HG03175 (cell line): ENCODE data around the gene ZNF598.

ENCODE experiments used
- ATAC-seq: cut with Tn5 transposase; IDR thresholded peaks from one replicate; pipeline ENCODE4 v1.9.1; 2021; ENCODE audit warnings: mild to moderate bottlenecking, moderate library complexity; ENCODE audit not compliant: unreplicated experiment

The ZNF598 gene

DNA sequence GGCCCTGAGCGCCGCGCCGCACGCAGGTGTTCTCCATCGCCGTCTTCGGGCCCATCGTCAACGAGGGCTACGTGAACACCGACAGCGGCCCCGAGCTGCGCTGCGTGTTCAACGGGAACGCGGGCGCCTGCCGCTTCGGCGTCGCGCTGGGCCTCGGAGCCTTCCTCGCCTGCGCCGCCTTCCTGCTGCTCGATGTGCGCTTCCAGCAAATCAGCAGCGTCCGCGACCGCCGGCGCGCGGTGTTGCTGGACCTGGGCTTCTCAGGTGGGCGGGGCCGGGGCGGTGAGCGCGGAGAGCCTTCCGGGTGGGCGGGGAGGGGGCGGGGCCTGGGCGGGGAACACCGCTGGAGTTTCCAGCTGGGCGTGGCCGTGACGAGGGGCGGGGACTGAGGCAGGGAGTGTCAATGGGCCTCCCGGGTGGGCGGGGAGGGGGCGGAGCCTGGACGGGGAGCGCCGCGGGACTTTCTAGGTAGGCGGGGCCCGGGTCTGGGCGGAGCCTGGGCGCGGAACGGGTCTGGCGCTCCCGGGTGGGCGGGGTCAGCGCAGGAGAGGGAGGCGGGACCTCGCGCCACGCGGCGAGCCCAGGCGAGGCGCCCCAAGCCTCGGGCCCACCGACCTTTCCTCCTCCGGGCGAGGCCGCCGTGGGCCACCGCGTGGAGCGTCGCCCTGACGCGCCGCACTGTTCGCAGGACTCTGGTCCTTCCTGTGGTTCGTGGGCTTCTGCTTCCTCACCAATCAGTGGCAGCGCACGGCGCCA lies 17.5 kb downstream of the ZNF598 start:
- peak; percentile 48 for ATAC-seq

DNA sequence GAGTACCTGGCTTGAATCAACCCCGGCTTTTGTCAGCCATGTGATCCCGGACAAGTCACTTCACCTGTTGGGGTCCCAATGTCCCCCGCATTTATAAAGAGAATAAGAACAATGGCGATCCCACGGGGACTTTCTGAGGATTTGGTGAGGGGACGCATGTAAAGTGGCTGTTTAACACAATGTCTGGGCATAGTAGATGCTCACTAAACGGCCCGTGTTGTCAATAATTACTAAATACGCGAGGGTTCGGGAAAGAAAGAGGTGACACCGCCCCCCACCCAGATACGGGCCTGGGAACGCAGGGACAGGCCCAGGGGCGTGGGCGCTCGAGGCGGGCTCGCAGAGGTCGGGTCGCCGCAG lies 18.1 kb downstream of the ZNF598 start:
- no peak for ATAC-seq

DNA sequence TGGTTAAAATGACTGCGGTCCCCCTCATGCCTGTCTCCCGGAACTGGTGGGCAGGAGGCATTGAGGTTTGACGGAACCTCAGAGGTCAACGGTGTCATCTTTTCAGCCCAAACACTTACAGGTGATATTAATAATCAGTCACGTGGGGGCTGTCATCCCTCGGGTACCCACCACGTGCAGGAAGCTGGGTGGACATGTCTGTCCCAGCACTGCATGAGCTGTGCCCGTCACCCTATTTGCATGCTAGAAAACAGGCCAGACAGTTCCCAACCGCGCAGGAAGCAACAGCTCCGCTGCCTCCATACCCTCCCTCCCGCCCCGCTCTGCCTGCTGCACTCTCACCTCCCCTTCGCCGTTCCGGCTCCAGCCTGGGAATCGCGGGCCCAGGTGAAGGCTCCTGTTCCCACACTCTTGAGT lies 18.5 kb downstream of the ZNF598 start:
- ATAC-seq, result peak; percentile 46

DNA sequence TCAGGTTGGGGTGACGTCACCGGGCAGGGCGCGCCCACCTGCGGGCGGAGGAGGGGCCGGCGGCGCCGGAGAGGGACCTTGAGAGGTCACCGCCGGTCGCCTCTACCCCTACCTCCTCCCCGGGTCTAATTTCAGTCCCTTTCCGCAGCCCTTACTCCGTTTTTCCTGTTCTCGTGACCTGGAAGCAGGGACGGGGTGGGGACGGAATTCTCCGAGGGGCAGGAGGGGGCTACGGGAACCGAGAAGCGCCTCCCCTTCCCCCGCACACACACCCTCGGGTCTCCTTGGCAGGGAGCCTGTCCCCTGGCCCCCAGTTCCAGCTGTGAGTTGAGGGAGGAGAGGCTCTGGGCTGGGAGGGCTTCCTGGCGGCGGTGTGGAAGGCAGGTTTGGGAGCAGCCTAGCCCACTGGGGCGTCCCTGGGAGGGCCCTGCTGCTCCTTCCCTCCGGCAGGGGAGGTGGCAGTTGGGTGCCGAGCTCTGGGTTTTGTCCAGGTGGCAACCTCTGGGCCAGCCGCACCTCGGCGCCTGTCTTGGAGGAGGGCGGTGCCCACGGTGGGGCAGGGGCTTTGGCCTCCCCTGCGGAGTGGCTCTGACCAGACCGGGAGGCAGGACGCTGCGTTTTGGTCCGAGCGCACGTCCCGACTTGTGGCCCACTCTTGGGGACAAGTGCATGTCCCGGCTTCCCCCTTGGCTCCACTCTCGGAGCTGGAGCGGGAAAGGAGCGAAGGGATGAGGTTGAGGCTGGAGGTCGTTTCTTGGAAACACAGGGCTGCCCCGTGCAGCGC lies 19.1 kb downstream of the ZNF598 start:
- no peak for ATAC-seq

DNA sequence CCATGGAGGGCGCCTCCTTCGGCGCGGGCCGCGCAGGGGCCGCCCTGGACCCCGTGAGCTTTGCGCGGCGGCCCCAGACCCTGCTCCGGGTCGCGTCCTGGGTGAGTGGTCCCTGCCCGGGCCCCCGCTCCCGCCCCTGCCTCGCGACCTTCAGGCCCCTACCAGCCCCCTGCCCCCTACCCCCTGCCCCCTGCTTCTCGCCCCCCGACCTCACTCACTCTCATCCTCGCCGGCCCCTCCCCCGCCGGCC lies 19.6 kb downstream of the ZNF598 start:
- ATAC-seq, result no peak

DNA sequence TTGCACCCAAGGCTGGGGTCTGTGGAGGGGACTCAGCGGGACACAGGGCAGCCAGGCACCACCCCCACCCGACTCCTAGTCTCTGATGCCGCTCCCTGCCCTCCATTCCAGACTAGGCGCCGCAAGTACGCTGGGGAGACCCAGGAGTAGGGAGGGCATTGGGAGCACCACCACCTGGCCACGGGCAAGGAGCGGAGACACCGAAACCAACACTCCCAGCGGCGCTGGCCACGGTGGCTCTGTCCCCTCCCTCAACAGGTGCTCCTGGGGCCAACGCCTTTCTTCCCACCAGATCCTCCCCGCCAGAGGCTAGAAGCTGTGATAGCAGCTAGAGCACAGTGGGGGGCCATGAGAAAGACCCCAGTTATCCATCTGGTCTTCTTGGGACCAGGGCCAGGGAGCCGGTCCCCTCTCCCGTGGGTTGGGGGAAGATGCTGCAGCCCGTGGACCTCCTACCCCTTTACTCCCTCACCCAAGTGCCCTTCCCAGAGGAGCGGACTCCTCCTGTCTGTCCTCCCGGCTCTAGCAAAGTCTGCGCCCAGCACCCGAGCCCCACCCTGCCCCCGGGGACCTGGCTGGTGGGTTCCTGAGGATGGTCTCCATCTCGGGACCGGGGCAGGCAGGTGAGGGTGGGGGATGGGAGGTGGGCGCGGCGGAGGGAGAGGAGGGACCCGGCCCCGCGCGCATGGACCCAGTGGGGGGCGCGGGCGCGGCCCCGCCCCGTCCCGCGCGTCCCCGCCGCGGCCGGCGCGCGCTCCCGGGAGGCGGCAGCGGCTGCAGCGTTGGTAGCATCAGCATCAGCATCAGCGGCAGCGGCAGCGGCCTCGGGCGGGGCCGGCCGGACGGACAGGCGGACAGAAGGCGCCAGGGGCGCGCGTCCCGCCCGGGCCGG lies 20.2 kb downstream of the ZNF598 start, which contains the start of gene SYNGR3:
SYNGR3 (plus strand) TSS at position 762 of the 892 bp plus-strand sequence. CDS start 133 bp downstream, outside the sequence.
- ATAC-seq, result no peak

DNA sequence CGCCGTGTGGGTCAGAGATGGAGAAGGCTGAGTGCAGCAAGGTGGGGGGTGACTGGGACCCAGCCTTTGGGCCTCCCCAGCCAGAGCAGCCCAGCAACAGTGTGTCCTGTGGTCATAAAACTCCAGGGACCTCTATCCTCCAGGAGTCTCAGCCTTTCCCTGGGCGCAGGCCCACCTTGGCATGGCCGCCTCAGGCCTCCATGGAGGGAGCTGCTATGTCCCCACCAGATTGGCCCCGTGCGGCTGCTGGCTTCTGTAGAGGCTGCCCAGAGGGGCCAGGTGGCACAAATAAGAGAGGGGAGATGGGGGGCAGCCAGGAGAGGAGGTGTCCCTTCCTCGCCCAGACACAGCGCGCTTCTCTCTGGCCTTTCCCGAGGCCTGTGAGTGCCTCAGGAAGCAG lies 22.4 kb downstream of the ZNF598 start:
- ATAC-seq, result no peak

DNA sequence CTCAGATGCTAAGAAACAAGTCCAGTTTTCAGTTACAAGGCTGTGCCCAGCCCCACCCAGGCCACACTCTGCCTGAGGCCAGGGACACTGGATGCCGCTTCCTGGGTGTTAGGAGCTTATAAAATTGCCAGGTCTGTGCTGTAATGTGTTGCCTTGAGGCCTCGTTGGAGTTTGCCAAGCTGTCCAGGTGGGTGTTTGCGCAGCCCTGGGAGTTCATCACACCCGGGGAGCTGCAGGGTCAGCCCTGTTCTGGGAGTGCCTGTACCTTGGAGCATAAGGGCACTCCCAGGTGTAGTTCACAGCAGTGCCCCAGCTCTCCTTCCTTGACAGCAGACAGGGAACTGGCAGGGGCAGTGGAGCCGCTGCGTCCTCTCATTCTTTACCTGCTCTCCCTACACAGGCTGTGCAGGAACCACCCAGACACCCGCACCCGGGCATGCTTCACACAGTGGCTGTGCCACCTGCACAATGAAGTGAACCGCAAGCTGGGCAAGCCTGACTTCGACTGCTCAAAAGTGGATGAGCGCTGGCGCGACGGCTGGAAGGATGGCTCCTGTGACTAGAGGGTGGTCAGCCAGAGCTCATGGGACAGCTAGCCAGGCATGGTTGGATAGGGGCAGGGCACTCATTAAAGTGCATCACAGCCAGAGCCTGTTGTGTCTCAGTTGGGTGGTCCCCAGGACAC lies 24.0 kb downstream of the ZNF598 start:
- ATAC-seq, result no peak

DNA sequence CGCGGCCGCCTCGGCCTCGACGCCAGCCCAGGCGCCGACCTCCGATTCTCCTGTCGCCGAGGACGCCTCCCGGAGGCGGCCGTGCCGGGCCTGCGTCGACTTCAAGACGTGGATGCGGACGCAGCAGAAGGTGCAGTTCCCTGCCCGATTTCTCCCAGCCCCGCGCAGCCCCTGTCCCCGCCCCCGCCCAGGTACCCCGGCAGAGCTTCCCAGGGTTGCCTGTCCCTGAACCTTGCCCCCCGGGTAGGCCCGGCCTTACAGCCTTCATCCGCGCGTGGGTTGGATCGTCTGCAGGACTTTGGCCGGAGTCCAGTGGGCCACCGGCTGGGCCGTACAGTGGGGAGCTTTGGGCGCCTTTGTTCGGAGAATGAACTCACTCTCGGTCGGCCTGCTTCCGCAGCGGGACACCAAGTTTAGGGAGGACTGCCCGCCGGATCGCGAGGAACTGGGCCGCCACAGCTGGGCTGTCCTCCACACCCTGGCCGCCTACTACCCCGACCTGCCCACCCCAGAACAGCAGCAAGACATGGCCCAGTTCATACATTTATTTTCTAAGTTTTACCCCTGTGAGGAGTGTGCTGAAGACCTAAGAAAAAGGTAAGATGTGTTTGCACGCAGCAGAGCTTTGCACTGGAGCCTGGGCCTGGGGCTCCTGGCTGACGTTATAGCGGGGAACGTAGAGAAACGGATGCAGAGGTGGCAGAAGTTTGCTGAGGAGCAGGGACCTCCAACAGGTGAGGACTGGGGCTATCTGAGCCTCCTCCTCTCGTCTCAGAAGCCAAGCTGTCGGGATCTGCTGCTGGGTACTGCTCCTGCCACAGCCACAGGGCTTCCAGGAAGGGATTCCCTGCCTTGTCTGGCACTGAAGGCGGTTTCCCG lies 25.0 kb downstream of the ZNF598 start:
- ATAC-seq, result peak; percentile 4

DNA sequence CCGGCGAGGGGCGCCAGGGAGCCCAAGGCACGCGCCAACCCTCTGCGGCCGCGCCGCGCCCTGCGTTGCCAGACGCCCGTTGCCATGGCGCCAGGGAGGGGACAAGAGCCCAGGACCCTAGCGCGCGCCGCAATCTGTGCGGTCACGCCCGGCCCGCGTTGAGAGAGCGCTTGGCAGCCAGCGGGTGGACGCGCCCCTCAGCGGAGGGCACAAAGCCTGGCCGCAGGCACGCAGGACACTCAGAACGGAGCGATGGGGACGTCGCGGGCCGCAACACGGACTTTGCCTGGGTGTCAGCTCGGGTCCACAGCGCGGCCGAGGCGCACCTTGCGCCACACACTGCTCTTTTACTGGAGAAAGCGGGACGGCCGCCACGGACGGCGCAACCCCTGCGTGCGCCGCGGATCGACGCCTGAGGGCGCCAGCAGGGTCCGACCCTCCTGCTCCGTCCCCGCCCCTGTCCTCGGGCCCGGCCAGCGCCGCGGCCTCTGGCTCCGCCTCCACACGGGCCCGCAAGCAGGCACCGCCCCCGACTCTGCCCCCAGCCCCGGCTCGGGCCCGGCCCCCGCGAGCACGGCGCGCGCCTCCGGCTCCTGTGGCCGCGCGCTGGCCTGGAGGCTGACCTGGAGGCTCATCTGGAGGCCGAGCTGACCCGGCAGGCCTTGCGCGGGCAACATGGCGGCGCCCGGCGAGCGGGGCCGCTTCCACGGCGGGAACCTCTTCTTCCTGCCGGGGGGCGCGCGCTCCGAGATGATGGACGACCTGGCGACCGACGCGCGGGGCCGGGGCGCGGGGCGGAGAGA lies 25.9 kb downstream of the ZNF598 start, which contains the start of gene GFER:
GFER (plus strand) TSS at position 650 of the 803 bp plus-strand sequence; CDS start at position 676, 26 bp downstream.
- ATAC-seq, result peak; percentile 78

DNA sequence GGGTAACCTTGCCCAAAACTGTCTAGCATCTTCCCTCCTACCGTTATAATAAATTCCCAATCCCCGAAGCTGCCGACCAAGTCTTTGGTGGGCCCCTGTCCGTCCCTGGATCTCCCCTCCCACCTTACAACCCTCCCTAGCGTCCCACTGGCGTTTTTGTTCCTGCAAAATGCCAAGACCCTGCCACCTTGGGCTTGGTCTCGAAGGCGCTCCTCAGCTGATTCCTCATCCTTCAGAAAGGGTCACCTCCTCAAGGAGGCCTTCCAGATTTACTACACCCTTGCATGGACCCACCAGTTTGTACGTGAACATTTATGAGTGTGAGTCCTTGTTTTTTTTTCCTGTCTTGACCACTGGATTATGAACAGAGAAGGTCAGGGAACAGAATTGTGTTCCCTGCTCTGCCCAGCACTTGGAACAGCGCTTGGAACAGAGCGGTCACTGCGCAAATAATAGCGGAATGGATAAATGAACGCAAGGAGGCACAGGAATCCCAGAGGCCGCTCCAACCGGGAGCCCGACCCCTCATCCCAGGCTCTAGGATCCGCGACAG lies 26.6 kb downstream of the ZNF598 start:
- ATAC-seq, result no peak

DNA sequence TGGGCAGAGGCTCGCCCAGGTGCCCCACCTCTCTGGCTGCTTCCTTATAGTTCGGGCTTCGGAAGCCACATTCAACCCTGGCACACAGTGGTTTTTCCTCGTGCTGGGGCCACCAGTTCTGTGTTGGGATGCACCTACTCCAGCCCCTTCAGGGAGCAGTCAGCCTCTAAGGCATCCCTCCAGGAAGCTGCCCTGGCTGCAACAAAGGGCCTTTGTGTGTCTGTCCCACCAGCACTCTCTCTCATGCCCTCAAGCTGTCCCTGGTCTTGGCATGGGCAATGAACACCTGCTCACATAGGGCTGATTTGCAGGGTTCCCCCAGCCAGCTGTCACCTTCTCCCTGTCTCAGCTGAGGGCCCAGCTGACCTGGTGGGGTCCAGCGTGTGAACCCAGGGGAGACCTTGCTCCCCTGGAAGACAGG lies 27.6 kb downstream of the ZNF598 start:
- no peak for ATAC-seq

DNA sequence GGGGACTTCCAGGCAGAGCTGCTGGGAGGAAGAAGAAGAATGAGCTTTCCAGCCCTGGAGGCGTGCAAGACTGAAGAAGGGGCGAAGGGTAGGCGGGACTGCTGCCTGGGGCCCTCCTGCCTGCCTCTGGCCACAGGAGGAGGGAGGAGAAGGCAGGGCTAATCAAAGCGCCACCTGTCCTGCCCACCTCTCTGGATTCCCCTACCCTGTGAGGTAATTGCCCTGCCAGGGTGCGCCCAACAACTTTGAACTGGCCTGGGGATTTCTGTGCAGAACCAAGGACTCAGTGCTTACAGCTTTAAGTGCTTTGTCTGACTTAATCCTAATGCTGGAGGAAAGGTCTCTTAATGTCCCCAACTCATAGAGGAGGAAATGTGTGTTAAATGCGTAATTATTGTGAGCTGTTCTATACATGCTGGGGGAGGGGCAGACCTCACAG lies 28.2 kb downstream of the ZNF598 start, which contains the start of gene NOXO1:
NOXO1 (minus strand) TSS at position 72 of the 439 bp plus-strand sequence. CDS start 290 bp downstream, outside the sequence.
- no peak for ATAC-seq

DNA sequence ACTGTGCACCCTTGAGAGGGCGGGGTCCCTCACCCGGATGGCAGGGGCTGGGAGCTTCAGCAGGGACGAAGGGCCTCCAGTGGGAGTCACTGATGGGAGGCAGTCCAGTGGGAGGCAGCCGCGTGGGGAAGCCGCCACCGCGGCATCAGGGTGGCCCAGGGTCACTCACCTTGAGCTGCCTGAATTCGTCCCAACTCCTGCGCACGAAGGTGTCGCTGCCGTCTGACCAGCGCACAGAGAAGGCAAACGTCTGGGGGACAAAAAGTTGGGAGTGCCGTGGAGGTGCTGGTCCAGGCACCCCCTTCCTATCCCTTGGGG lies 28.9 kb downstream of the ZNF598 start:
- ATAC-seq, result no peak

DNA sequence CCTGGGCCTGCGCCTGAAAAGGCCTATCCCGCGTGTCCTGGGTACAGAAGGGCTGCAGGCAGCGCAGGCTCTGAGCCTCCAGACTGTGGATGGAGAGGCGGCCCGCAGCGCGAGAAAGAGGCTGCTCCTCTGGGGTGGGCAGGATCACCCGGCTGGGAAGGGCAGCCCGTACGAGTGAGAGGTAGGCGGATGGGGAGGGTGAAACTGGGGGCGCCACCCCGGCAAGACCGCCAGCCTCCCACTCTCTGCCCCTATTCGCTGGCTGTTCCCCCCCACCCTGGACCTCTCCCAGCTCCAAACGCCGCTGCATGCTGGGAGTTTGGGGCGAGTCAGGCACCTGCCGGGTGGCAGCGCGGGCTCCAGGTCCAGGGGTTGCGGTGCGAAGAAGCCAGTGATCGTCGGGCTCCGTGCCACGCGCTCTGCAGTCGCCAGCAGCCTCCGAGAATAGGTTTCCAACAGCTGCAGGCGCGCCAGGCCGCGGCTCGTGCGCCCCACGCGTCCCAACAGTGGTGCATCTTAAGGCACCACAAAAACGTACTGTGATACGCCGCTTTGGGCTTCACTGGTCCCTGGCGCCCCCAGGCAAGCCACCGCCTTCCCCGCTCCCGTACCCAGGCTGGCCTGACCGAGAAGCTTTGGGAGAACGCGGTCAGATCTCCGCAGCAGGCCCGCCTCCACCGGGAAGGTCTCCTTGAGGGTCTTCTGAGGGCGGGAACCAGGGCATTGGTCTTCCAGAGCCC lies 29.4 kb downstream of the ZNF598 start:
- no peak for ATAC-seq

DNA sequence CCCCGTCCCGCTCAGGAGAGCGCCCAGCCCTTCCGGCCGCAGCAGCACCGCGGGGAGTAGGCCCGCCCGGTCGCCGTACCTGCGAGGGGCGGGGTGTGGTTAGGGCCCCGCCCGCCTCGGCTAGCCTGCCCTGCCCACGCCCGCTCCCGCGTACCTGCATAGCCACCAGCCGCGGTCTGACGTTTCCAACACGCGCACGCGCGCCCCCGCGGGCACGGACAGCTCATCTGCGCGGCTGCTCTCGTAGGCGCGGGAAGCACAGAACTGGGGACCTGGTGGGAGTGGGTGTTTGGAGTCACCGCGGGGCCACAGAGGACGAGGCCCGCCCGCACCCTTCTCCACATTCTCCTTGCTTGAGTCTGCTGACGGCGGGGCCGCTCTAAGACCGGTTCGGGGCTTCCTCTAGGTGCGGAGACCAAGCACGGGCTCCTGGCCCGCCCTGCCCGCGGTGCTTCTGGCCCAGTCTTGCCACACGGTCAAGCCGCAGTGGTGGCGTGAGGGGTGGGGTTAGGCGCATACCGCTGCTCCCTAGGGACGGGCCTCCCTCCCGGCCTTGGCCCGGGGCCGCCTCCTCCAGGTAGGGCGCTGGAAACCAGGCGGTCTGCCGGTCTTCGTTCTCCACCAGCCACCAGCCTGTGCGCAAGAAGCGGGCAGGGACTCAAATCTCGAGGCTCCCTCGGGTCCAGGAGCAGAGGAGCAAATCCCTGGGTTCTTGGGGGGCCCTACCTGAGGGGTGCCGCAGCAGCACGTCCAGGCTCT lies 30.2 kb downstream of the ZNF598 start:
- ATAC-seq, result no peak

DNA sequence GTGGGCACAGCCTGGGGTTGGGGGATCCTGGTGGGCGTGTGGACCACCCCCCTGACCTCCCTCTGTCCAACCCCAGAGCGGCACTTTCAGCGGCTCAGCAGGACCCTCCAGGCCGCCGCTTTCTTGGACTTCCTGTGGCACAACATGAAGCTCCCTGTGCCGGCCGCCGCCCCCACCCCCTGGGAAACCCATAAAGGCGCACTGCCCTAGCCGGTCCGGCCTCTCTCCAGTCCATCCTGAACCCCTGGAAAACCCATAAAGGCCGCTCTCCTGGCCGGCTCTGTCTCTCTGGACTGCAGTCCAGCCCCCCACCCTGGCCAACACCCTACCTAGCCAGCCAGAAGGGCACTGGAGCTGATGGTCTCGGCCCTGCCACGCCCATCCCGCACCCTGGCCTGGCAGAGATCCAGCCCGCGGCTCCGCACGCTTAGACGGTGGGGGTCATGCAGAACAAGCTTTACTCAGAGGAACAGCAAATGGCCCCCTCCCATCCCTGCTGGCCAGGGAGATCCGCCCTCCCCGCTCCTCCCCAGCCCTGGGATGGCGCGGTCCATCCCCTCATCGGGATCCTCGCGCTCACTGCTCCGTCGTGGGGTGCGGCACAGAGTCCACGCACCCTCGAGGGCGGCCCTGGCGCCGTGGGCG lies 31.0 kb downstream of the ZNF598 start:
- ATAC-seq, result no peak
